IMR-90 (cell line): ENCODE results near the gene NAT10. TPM values are rescaled to one million over a fixed set of nuclear protein-coding genes. Genes with fewer than 3 reads are reported as not detected.

Experiments used
- ATAC-seq: fragments of 200-7000 bp; cut with Tn5 transposase; 2 replicates; pipeline ENCODE4 v1.9.1; 2020; ENCODE audit warnings: low read depth, mild to moderate bottlenecking, moderate library complexity
- BruUV-seq: library from RNA; stranded (reverse); fragments of 400-500 nt; replicated peaks from 2 replicates; lab custom pipeline; 2021; lab: Mats Ljungman, UMichigan
- CTCF ChIA-PET: fragments of 300-600 bp; formaldehyde crosslinking; extraction: SDS; loops from one replicate; lab custom pipeline; 2021; ENCODE audit warnings: antibody characterized with exemption; lab: Yijun Ruan, JAX
- POLR2A ChIA-PET: fragments of 300-600 bp; sonication (Branson Sonifier 250); formaldehyde crosslinking; loops from one replicate; lab custom pipeline; 2022; ENCODE audit warnings: antibody characterized with exemption; ENCODE audit not compliant: unreplicated experiment; lab: Charles Lee
- DNase-seq: peaks from one replicate; pipeline ENCODE4 v3.0.0; 2013
- H2AFZ ChIP-seq: replicated peaks from 2 replicates; pipeline ENCODE3; 2013; ENCODE audit warnings: low read length, mild to moderate bottlenecking; ENCODE audit not compliant: poor library complexity
- H2AK5ac ChIP-seq: 2 replicates; pipeline ENCODE4 v1.6.1; 2013; ENCODE audit warnings: low read depth, low read length, inconsistent platforms
- H2AK9ac ChIP-seq: replicated peaks from 2 replicates; pipeline ENCODE3; 2013; ENCODE audit warnings: mild to moderate bottlenecking, low read depth, low read length, moderate library complexity; ENCODE audit not compliant: poor library complexity
- H2BK120ac ChIP-seq: 2 replicates; pipeline ENCODE4 v1.6.1; 2013; ENCODE audit warnings: low read depth, low read length, inconsistent platforms
- H2BK15ac ChIP-seq: 3 replicates; pipeline ENCODE4 v1.6.1; 2013; ENCODE audit warnings: low read depth, low read length, inconsistent platforms
- H2BK20ac ChIP-seq: 2 replicates; pipeline ENCODE4 v1.6.1; 2013; ENCODE audit warnings: low read depth, mild to moderate bottlenecking, inconsistent platforms, low read length, moderate library complexity
- H2BK5ac ChIP-seq: 2 replicates; pipeline ENCODE4 v1.6.1; 2013; ENCODE audit warnings: mild to moderate bottlenecking, low read depth, low read length, inconsistent platforms; ENCODE audit not compliant: poor library complexity, severe bottlenecking
- H3K14ac ChIP-seq: replicated peaks from 2 replicates; pipeline ENCODE4 v1.6.1; 2013; ENCODE audit warnings: low read depth, low read length, inconsistent platforms
- H3K18ac ChIP-seq: 2 replicates; pipeline ENCODE4 v1.6.1; 2013; ENCODE audit warnings: low read depth, low read length, control low read depth
- H3K23ac ChIP-seq: 2 replicates; pipeline ENCODE4 v1.6.1; 2013; ENCODE audit warnings: low read depth, low read length, inconsistent platforms
- H3K27ac ChIP-seq: 2 replicates; pipeline ENCODE4 v1.5.1; 2013; ENCODE audit warnings: mild to moderate bottlenecking, control low read depth, low read length; ENCODE audit not compliant: insufficient read depth
- H3K27me3 ChIP-seq: 2 replicates; pipeline ENCODE4 v1.6.1; 2013; ENCODE audit warnings: low read length; ENCODE audit not compliant: control insufficient read depth, insufficient read depth
- H3K36me3 ChIP-seq: 2 replicates; pipeline ENCODE4 v1.6.1; 2013; ENCODE audit warnings: low read length, mixed read lengths; ENCODE audit not compliant: control insufficient read depth, insufficient read depth
- H3K4ac ChIP-seq: 2 replicates; pipeline ENCODE4 v1.6.1; 2013; ENCODE audit warnings: low read depth, low read length, inconsistent platforms
- H3K4me1 ChIP-seq: 2 replicates; pipeline ENCODE4 v1.6.1; 2013; ENCODE audit warnings: low read length, mixed read lengths; ENCODE audit not compliant: control insufficient read depth, insufficient read depth
- H3K4me2 ChIP-seq: 2 replicates; pipeline ENCODE4 v1.6.1; 2013; ENCODE audit warnings: low read depth, mild to moderate bottlenecking, control low read depth, low read length, moderate library complexity
- H3K4me3 ChIP-seq: 2 replicates; pipeline ENCODE4 v1.5.1; 2013; ENCODE audit warnings: low read depth, mild to moderate bottlenecking, control low read depth, low read length, moderate library complexity; ENCODE audit not compliant: insufficient read depth
- H3K56ac ChIP-seq: 2 replicates; pipeline ENCODE4 v1.6.1; 2013; ENCODE audit warnings: low read length, inconsistent platforms; ENCODE audit not compliant: insufficient read depth; ENCODE audit errors: extremely low read depth
- H3K79me1 ChIP-seq, 2 experiments: 2 replicates each; pipeline ENCODE4 v1.6.1; 2013; ENCODE audit warnings: low read length in 2 of 2, inconsistent platforms in 1 of 2, low read depth in 1 of 2
- H3K9ac ChIP-seq: 2 replicates; pipeline ENCODE4 v1.6.1; 2013; ENCODE audit warnings: low read depth, low read length, control low read depth
- H3K9me1 ChIP-seq: 2 replicates; pipeline ENCODE4 v1.6.1; 2013; ENCODE audit warnings: low read length, inconsistent platforms; ENCODE audit not compliant: insufficient read depth
- H3K9me3 ChIP-seq: 2 replicates; pipeline ENCODE4 v1.6.1; 2013; ENCODE audit warnings: low read length; ENCODE audit not compliant: control insufficient read depth, insufficient read depth
- H4K20me1 ChIP-seq: 2 replicates; pipeline ENCODE4 v1.6.1; 2013; ENCODE audit warnings: low read length, inconsistent platforms; ENCODE audit not compliant: insufficient read depth
- H4K5ac ChIP-seq: 2 replicates; pipeline ENCODE4 v1.6.1; 2013; ENCODE audit warnings: mild to moderate bottlenecking, low read depth, low read length, control low read depth
- H4K8ac ChIP-seq, 2 experiments: 2 replicates each; pipeline ENCODE4 v1.6.1; 2013; ENCODE audit warnings: low read depth in 2 of 2, low read length in 2 of 2, control low read depth in 1 of 2, inconsistent platforms in 1 of 2
- H4K91ac ChIP-seq: 2 replicates; pipeline ENCODE4 v1.6.1; 2013; ENCODE audit warnings: low read depth, low read length, inconsistent platforms; ENCODE audit not compliant: insufficient read depth
- BHLHE40 ChIP-seq: fragments of 150-350 bp; IDR thresholded peaks from 2 replicates; pipeline ENCODE4 v1.6.1; 2016; ENCODE audit warnings: mild to moderate bottlenecking, low read depth, low read length
- CEBPB ChIP-seq: IDR thresholded peaks from 2 replicates; pipeline ENCODE4 v1.6.1; 2012; ENCODE audit warnings: low read depth, low read length, improper control_type of control experiment
- CHD1 ChIP-seq: IDR thresholded peaks from 2 replicates; pipeline ENCODE4 v1.6.1; 2012; ENCODE audit warnings: low read depth, low read length, improper control_type of control experiment
- MAFK ChIP-seq: IDR thresholded peaks from 2 replicates; pipeline ENCODE4 v1.6.1; 2012; ENCODE audit warnings: low read depth, low read length, improper control_type of control experiment
- MAZ ChIP-seq: IDR thresholded peaks from 2 replicates; pipeline ENCODE4 v1.6.1; 2012; ENCODE audit warnings: low read depth, mild to moderate bottlenecking, low read length, improper control_type of control experiment, moderate library complexity, borderline replicate concordance
- MXI1 ChIP-seq: IDR thresholded peaks from 2 replicates; pipeline ENCODE4 v1.6.1; 2012; ENCODE audit warnings: low read depth, mild to moderate bottlenecking, low read length, moderate library complexity, borderline replicate concordance
- POLR2A ChIP-seq: IDR thresholded peaks from 2 replicates; pipeline ENCODE4 v1.6.1; 2012; ENCODE audit warnings: mild to moderate bottlenecking, low read depth, low read length
- RFX5 ChIP-seq: IDR thresholded peaks from 2 replicates; pipeline ENCODE4 v1.8.0; 2012; ENCODE audit warnings: low read depth, mild to moderate bottlenecking, low read length, moderate library complexity
- WGBS, 2 experiments: methylation state at CpG; one replicate each; pipeline versions ENCODE4 v1.1.5 to v1.1.7; 2013; ENCODE audit warnings: missing lambda C conversion rate in 2 of 2; ENCODE audit not compliant: insufficient read length in 1 of 2; ENCODE audit errors: extremely low coverage in 2 of 2; 5-methylcytosine and 5-hydroxymethylcytosine counted together
- dilution Hi-C: fragments of 300-500 bp; cut with HindIII; formaldehyde crosslinking; loops from one replicate; pipeline ENCODE4 v1.14.3; 2018; ENCODE audit warnings: low sequenced_read_pairs; ENCODE audit not compliant: unreplicated experiment
- in situ Hi-C: fragments of 300-500 bp; cut with MboI; formaldehyde crosslinking; loops from 3 replicates; pipeline ENCODE4 v1.14.3; 2019; ENCODE audit warnings: low sequenced_read_pairs, inconsistent platforms, mixed read lengths
- intact Hi-C: fragments of 100-400 bp; cut with micrococcal nuclease; formaldehyde crosslinking; loops from 2 replicates; pipeline ENCODE4 v1.10.0; 2022
- polyA plus RNA-seq, 3 experiments: library from polyadenylated mRNA; depleted of rRNA; stranded (reverse); fragments of >200 nt; gene quantifications; 2 replicates each; pipeline ENCODE4 v1.2.3, GENCODE V29; 2012; ENCODE audit warnings: low replicate concordance in 1 of 3
- total RNA-seq: library from RNA; depleted of rRNA; stranded (reverse); fragments of >200 nt; gene quantifications from 2 replicates; pipeline ENCODE4 v1.2.3, GENCODE V29; 2012

NAT10 gene
- total and polyA plus RNA-seq, 2 of the 4 experiments (the other 2 are of a cell fraction): 28.1 to 34.8 TPM

GRCh38 chr11:34147581-34147980 is 42.2 kb downstream of the NAT10 start:
- H3K27me3 ChIP-seq: no peaks in the 10 kb centered on the region
- H3K23ac ChIP-seq: no peak overlapping the region
- no peak overlapping the region for H2AK5ac ChIP-seq
- H4K5ac ChIP-seq: no peak overlapping the region
- H3K14ac ChIP-seq: no peak overlapping the region
- no peak overlapping the region for H2BK15ac ChIP-seq
- H4K8ac ChIP-seq: no peak overlapping the region
- H3K4me1 ChIP-seq: no peaks in the 10 kb centered on the region; the same call in 1 of the 2 replicates
- no peak overlapping the region for H3K4me2 ChIP-seq
- DNase-seq: no peak
- H3K36me3 ChIP-seq: peaks cover 57% of the 10 kb centered on the region
- H4K91ac ChIP-seq: no peak overlapping the region
- TF ChIP-seq MAFK (no peak), CEBPB (no peak), RFX5 (no peak), MXI1 (no peak), POLR2A (no peak), CHD1 (no peak), MAZ (no peak), BHLHE40 (no peak)
- no peak overlapping the region for H2BK120ac ChIP-seq
- 83% methylated on average over 3 of the region's 8 CpGs; no CpG with 5 or more reads in 1 of the 2 experiments for WGBS, 2 experiments
- no peak overlapping the region for H3K18ac ChIP-seq
- no peak overlapping the region for H3K4ac ChIP-seq
- no peak for ATAC-seq
- H3K27ac ChIP-seq: no peak overlapping the region
- no TSS peak for BruUV-seq
- CTCF ChIA-PET: no interaction called here
- H3K4me3 ChIP-seq: no peak overlapping the region
- no peaks in the 10 kb centered on the region for H4K20me1 ChIP-seq
- in situ Hi-C loops (no loop called here), dilution Hi-C loops (no loop called here), intact Hi-C loops (no loop called here)
- POLR2A ChIA-PET: no interaction called here
- no peaks in the 10 kb centered on the region; a peak in 1 of 4 replicates for H3K79me1 ChIP-seq
- no peak overlapping the region for H3K56ac ChIP-seq
- no peaks in the 10 kb centered on the region for H3K9me1 ChIP-seq
- no peak overlapping the region for H3K9ac ChIP-seq
- no peak overlapping the region for H2BK20ac ChIP-seq
- no peak overlapping the region for H2AK9ac ChIP-seq
- no peaks in the 10 kb centered on the region for H3K9me3 ChIP-seq
- no peak overlapping the region for H2BK5ac ChIP-seq
- no peak overlapping the region for H2AFZ ChIP-seq
